A549 (cell line): ENCODE results near the gene CKAP5. TPM values are rescaled to one million over a fixed set of nuclear protein-coding genes. Genes with fewer than 3 reads are reported as not detected.
"Not testable (repeated sequence)": the region's sequence is repeated elsewhere in the genome, so short reads cannot be mapped to it uniquely, and the experiment has no call there.

Experiments used
- ATAC-seq, 2 experiments: fragments of 200-7000 bp in 1 of 2; fragments of >200 bp in 1 of 2; cut with Nextera tagmentation in 1 of 2; cut with Tn5 transposase in 1 of 2; 3 replicates each; pipeline versions ENCODE4 v1.8.0 to v1.9.1; 2018 to 2020; ENCODE audit warnings: mild to moderate bottlenecking in 1 of 2, moderate library complexity in 1 of 2
- CTCF ChIA-PET: fragments of 300-600 bp; sonication (Branson Sonifier 250); formaldehyde crosslinking; extraction: SDS; loops from one replicate; lab custom pipeline; 2021; ENCODE audit warnings: antibody characterized with exemption, inconsistent platforms; lab: Yijun Ruan, JAX
- POLR2A ChIA-PET: fragments of 350-600 bp; formaldehyde crosslinking; extraction: SDS; loops from one replicate; lab custom pipeline; 2021; ENCODE audit warnings: antibody characterized with exemption, inconsistent platforms; lab: Yijun Ruan, JAX
- DNase-seq, 2 experiments: peaks; one replicate each; pipeline versions ENCODE4 v3.0.0 to v3.0.0-alpha.2; 2011 to 2016; ENCODE audit warnings: low read depth in 1 of 2, low spot score in 1 of 2
- FAIRE-seq: peaks from 2 replicates; lab custom pipeline; 2011; peaks lifted over from hg19 to GRCh38; lab: Jason Lieb, UNC
- H3K27ac ChIP-seq, 2 experiments: fragments of >200 bp; sonication (Bioruptor Twin); formaldehyde crosslinking; 3 replicates each; pipeline ENCODE4 v1.5.1; 2016 to 2017
- H3K4me1 ChIP-seq: fragments of >200 bp; sonication (Bioruptor Twin); formaldehyde crosslinking; 3 replicates; pipeline ENCODE4 v1.6.1; 2016
- H3K4me2 ChIP-seq: fragments of >200 bp; sonication (Bioruptor Twin); formaldehyde crosslinking; 3 replicates; pipeline ENCODE4 v1.6.1; 2016
- H3K4me3 ChIP-seq: fragments of >200 bp; sonication (Bioruptor Twin); formaldehyde crosslinking; 3 replicates; pipeline ENCODE4 v1.5.1; 2016
- H3K9me3 ChIP-seq: fragments of >200 bp; sonication (Bioruptor Twin); formaldehyde crosslinking; 3 replicates; pipeline ENCODE4 v1.6.1; 2016
- BCL3 ChIP-seq: fragments of >200 bp; sonication (Bioruptor Twin); formaldehyde crosslinking; IDR thresholded peaks from 3 replicates; pipeline ENCODE4 v1.6.1; 2016
- CBX8 ChIP-seq: fragments of 200-600 bp; sonication (generic); IDR thresholded peaks from 2 replicates; pipeline ENCODE4 v1.6.1; 2016
- CEBPB ChIP-seq, 2 experiments: fragments of >200 bp in 1 of 2; sonication (Bioruptor Twin) in 1 of 2; formaldehyde crosslinking in 1 of 2; IDR thresholded peaks; 2 replicates each; pipeline ENCODE4 v1.6.1; 2012 to 2016
- CHD2 ChIP-seq: fragments of 150-350 bp; IDR thresholded peaks from 2 replicates; pipeline ENCODE4 v1.6.1; 2014; ENCODE audit warnings: low read length; ENCODE audit not compliant: partially characterized antibody
- E2F6 ChIP-seq: IDR thresholded peaks from 2 replicates; pipeline ENCODE4 v1.6.1; 2012; ENCODE audit warnings: low read depth, borderline replicate concordance
- EHMT2 ChIP-seq: fragments of 200-600 bp; sonication (generic); IDR thresholded peaks from 2 replicates; pipeline ENCODE4 v1.6.1; 2016; ENCODE audit warnings: antibody characterized with exemption, low read depth, mild to moderate bottlenecking, moderate library complexity
- FOXS1 ChIP-seq: fragments of 250-450 bp; sonication (Bioruptor Pico); IDR thresholded peaks from 2 replicates; pipeline ENCODE4 v1.5.0; 2020; ENCODE audit warnings: mild to moderate bottlenecking, moderate library complexity
- HMGXB4 ChIP-seq: fragments of 250-450 bp; sonication (Bioruptor Pico); IDR thresholded peaks from 2 replicates; pipeline ENCODE4 v1.5.0; 2021; ENCODE audit warnings: mild to moderate bottlenecking, moderate library complexity, borderline replicate concordance
- HOXB5 ChIP-seq: fragments of 250-450 bp; sonication (Bioruptor Pico); IDR thresholded peaks from 2 replicates; pipeline ENCODE4 v1.5.0; 2020; ENCODE audit warnings: mild to moderate bottlenecking, moderate library complexity
- KDM5A ChIP-seq: fragments of 200-600 bp; sonication (generic); IDR thresholded peaks from 2 replicates; pipeline ENCODE4 v1.6.1; 2016; ENCODE audit warnings: antibody characterized with exemption, mild to moderate bottlenecking
- MAX ChIP-seq: IDR thresholded peaks from 2 replicates; pipeline ENCODE4 v1.6.1; 2012
- MAZ ChIP-seq: fragments of 150-350 bp; IDR thresholded peaks from 2 replicates; pipeline ENCODE4 v1.6.1; 2014; ENCODE audit warnings: antibody characterized with exemption, low read depth, low read length, borderline replicate concordance
- NPAS2 ChIP-seq: fragments of 250-450 bp; sonication (Bioruptor Pico); IDR thresholded peaks from 2 replicates; pipeline ENCODE4 v1.8.0; 2022; ENCODE audit warnings: mild to moderate bottlenecking, moderate library complexity, borderline replicate concordance
- PHF8 ChIP-seq: fragments of 200-600 bp; sonication (generic); IDR thresholded peaks from 2 replicates; pipeline ENCODE4 v1.6.1; 2016; ENCODE audit warnings: low read depth, mild to moderate bottlenecking, antibody characterized with exemption, moderate library complexity, borderline replicate concordance
- RCOR1 ChIP-seq: fragments of 150-350 bp; IDR thresholded peaks from 2 replicates; pipeline ENCODE4 v1.6.1; 2014; ENCODE audit warnings: antibody characterized with exemption, low read length, low read depth
- RFX5 ChIP-seq: fragments of 450-650 bp; IDR thresholded peaks from 2 replicates; pipeline ENCODE4 v1.7.1; 2014; ENCODE audit warnings: antibody characterized with exemption, mild to moderate bottlenecking, moderate library complexity
- TP53 ChIP-seq: fragments of 250-450 bp; sonication (Bioruptor Pico); IDR thresholded peaks from 2 replicates; pipeline ENCODE4 v1.5.0; 2021; ENCODE audit warnings: mild to moderate bottlenecking, moderate library complexity
- USF2 ChIP-seq: fragments of 450-650 bp; IDR thresholded peaks from 2 replicates; pipeline ENCODE4 v1.6.1; 2014; ENCODE audit warnings: antibody characterized with exemption
- whole genome bisulfite sequencing: methylation state at CpG from one replicate; pipeline ENCODE4 v1.1.6; 2017; ENCODE audit errors: missing lambda C conversion rate; 5-methylcytosine and 5-hydroxymethylcytosine counted together
- polyA plus RNA-seq, 4 experiments: library from polyadenylated mRNA; depleted of rRNA in 3 of 4; stranded (reverse); fragments of >200 nt; fragmentation: RNase III in 1 of 4; extraction: RNeasy Plus Mini Kit Qiagen cat#74134 plus additional on column Dnase treatment in 1 of 4; gene quantifications; 2 replicates in 3 of 4; 3 replicates in 1 of 4; pipeline ENCODE4 v1.2.3, GENCODE V29; 2011 to 2017

Gene CKAP5
- polyA plus RNA-seq, 2 of the 4 experiments (the other 2 are of a cell fraction) = 66.3 to 173 TPM

GRCh38 chr11:46718155-46719019 is 127.7 kb downstream of the CKAP5 start (continued):
- TF ChIP-seq HMGXB4 (CRISPR knock-in tag) = no peak
- TF ChIP-seq RCOR1 = no peak
- TF ChIP-seq E2F6 = 0 out of 2 replicates have a peak, but pooled peaks have one; percentile 49
- no peak for TF ChIP-seq FOXS1
- TF ChIP-seq TP53 = no peak
- no peak for TF ChIP-seq KDM5A

- FAIRE-seq, H3K9me3 ChIP-seq, ATAC-seq, DNase-seq, H3K4me3 ChIP-seq, POLR2A ChIA-PET: not testable (repeated sequence)
- H3K27ac ChIP-seq = peak overlapping the region; percentile 89 to 91
- peak overlapping the region; percentile 35 for H3K4me2 ChIP-seq
- CTCF ChIA-PET = interaction anchor here (0.7 to 1.4 kb wide), 3 partner anchors 9 to 26 kb away, joined by 3 read pairs; no protein-coding TSS in a partner anchor
- 33% methylated on average over 2 of the region's 2 CpGs for WGBS
- peaks cover 55% of the 10 kb centered on the region for H3K4me1 ChIP-seq
Observed at GRCh38 chr11:46717825-46718154, 128.3 kb downstream of the CKAP5 start.

GRCh38 chr11:46712874-46713576 is 133.1 kb downstream of the CKAP5 start:
- FAIRE-seq = no peak
- POLR2A ChIA-PET = interaction anchor here (1.6 kb wide), 1 partner anchor 12 kb away, joined by 6 read pairs; the partner anchor contains the start of genes ARHGAP1 and ZNF408
- Histone ChIP-seq H3K4me3 (no peak overlapping the region), H3K9me3 (no peaks in the 10 kb centered on the region), H3K4me1 (peaks cover 65% of the 10 kb centered on the region), H3K4me2 (no peak overlapping the region), H3K27ac (peak overlapping the region; percentile 89 to 91)
- DNase-seq = no peak
- TF ChIP-seq HOXB5 (CRISPR knock-in tag) (no peak), CEBPB (IDR thresholded peaks at IDR 0.05) (peak in 1 of 2 experiments; percentile 25; a peak in 1 of 4 replicates)
- ATAC-seq = no peak
- 78% methylated on average over 7 of the region's 7 CpGs for WGBS
- CTCF ChIA-PET = interaction anchor here (0.5 to 1.2 kb wide), 2 partner anchors 8 to 24 kb away, joined by 3 to 6 read pairs; no protein-coding TSS in a partner anchor

- POLR2A ChIA-PET = interaction anchor here (2.1 kb wide), 1 partner anchor 11 kb away, joined by 11 read pairs; the partner anchor contains the start of genes ARHGAP1 and ZNF408
- peak overlapping the region; percentile 89 to 91 for H3K27ac ChIP-seq
- FAIRE-seq = no peak
- peak in 1 of 2 experiments; percentile 51; a peak in 3 of 6 replicates for ATAC-seq
- TF ChIP-seq RCOR1 (no peak), USF2 (no peak), MAZ (no peak), RFX5 (no peak), CHD2 (no peak), NPAS2 (CRISPR knock-in tag) (no peak), FOXS1 (no peak), MAX (no peak), CBX8 (no peak), EHMT2 (no peak), BCL3 (no peak), PHF8 (no peak)
- TF ChIP-seq, all 56 proteins: peak for 0
- Histone ChIP-seq H3K9me3 (no peaks in the 10 kb centered on the region), H3K4me2 (peak overlapping the region; percentile 36), H3K4me3 (no peak overlapping the region), H3K4me1 (peaks cover 50% of the 10 kb centered on the region)
- no peak for DNase-seq
- CTCF ChIA-PET = interaction anchor here (2.1 kb wide), 1 partner anchor 8 kb away, joined by 5 read pairs; the partner anchor contains the start of gene F2
- 79% methylated on average over 5 of the region's 5 CpGs for WGBS
Observed at GRCh38 chr11:46711303-46711702, 134.8 kb downstream of the CKAP5 start.
